Prostate gland (tissue), 2 donors: ENCODE results near the gene PTGER3. TPM values are rescaled to one million over a fixed set of nuclear protein-coding genes. Genes with fewer than 3 reads are reported as not detected.
"Not testable (repeated sequence)": the region's sequence is repeated elsewhere in the genome, so short reads cannot be mapped to it uniquely, and the experiment has no call there.

ENCODE experiments used
- DNase-seq: peaks from one replicate; pipeline ENCODE4 v3.0.0-alpha.2; 2019; ENCODE audit warnings: low spot score
- H3K27ac ChIP-seq, 2 donors: fragments of 200-600 bp; sonication (generic); 2 replicates each; pipeline ENCODE4 v1.5.1; 2017 to 2019
- H3K27me3 ChIP-seq: fragments of 200-600 bp; sonication (generic); replicated peaks from 2 replicates; pipeline ENCODE4 v1.5.1; 2019; ENCODE audit not compliant: insufficient read depth
- H3K36me3 ChIP-seq, 2 donors: fragments of 200-600 bp; sonication (generic); 1 replicate in 1 of 2; 2 replicates in 1 of 2; pipeline versions ENCODE4 v1.5.1 to v1.8.1; 2017 to 2019
- H3K4me1 ChIP-seq: fragments of 200-600 bp; sonication (generic); replicated peaks from 2 replicates; pipeline ENCODE4 v1.5.1; 2019
- H3K4me3 ChIP-seq, 2 donors: fragments of 200-600 bp; sonication (generic); 2 replicates each; pipeline ENCODE4 v1.5.1; 2017 to 2019
- H3K9me3 ChIP-seq: fragments of 200-600 bp; sonication (generic); 2 replicates; pipeline ENCODE4 v1.5.1; 2017
- CTCF ChIP-seq, 4 experiments: fragments of 200-600 bp in 2 of 4; fragments of 450-650 bp in 2 of 4; sonication (generic) in 2 of 4; IDR thresholded peaks; 1 replicate in 3 of 4; 2 replicates in 1 of 4; pipeline ENCODE4 v1.5.1; 2016 to 2019; ENCODE audit warnings: antibody characterized with exemption in 4 of 4, mild to moderate bottlenecking in 2 of 4, moderate library complexity in 2 of 4
- POLR2A ChIP-seq: fragments of 450-650 bp; IDR thresholded peaks from one replicate; pipeline ENCODE4 v1.6.1; 2016; ENCODE audit warnings: antibody characterized with exemption, mild to moderate bottlenecking
- POLR2AphosphoS5 ChIP-seq: sonication (generic); formaldehyde crosslinking; IDR thresholded peaks from one replicate; pipeline ENCODE4 v1.6.1; 2017; ENCODE audit warnings: antibody characterized with exemption
- WGBS: methylation state at CpG from one replicate; pipeline ENCODE4 v1.1.5; 2018; 5-methylcytosine and 5-hydroxymethylcytosine counted together
- intact Hi-C: fragments of 100-400 bp; cut with DNase I; formaldehyde crosslinking; loops from one replicate; pipeline ENCODE4 v1.14.2; 2022
- total RNA-seq, 2 donors: library from RNA; depleted of rRNA; stranded (reverse); fragments of >200 nt; gene quantifications; one replicate each; pipeline ENCODE4 v1.1.0, GENCODE V29; 2016

The PTGER3 gene
- total RNA-seq, 2 donors from 2014 or later, result 3.6 to 4.0 TPM

GRCh38 chr1:70948396-70949017 is 99.1 kb downstream of the PTGER3 start:
- Histone ChIP-seq H3K4me3 (no peak overlapping the region), H3K9me3 (no peaks in the 10 kb centered on the region), H3K4me1 (no peaks in the 10 kb centered on the region), H3K36me3 (no peaks in the 10 kb centered on the region), H3K27me3 (no peaks in the 10 kb centered on the region), H3K27ac (no peak overlapping the region)
- no peak for TF ChIP-seq POLR2AphosphoS5
- no peak for TF ChIP-seq CTCF (IDR thresholded peaks at IDR 0.05)
- TF ChIP-seq POLR2A, result no peak
- 88% methylated on average over 5 of the region's 5 CpGs for WGBS
- no peak for DNase-seq
- intact Hi-C loops, result no loop called here

GRCh38 chr1:70947835-70948234 is 99.8 kb downstream of the PTGER3 start:
- no peak for DNase-seq
- Histone ChIP-seq H3K9me3 (no peaks in the 10 kb centered on the region), H3K36me3 (no peaks in the 10 kb centered on the region), H3K4me3 (no peak overlapping the region), H3K27me3 (no peaks in the 10 kb centered on the region), H3K4me1 (no peaks in the 10 kb centered on the region), H3K27ac (no peak overlapping the region)
- TF ChIP-seq POLR2AphosphoS5, result no peak
- TF ChIP-seq POLR2A, result no peak
- no peak for TF ChIP-seq CTCF (IDR thresholded peaks at IDR 0.05)
- intact Hi-C loops, result no loop called here
- 70% methylated on average over 2 of the region's 2 CpGs for WGBS

DNA sequence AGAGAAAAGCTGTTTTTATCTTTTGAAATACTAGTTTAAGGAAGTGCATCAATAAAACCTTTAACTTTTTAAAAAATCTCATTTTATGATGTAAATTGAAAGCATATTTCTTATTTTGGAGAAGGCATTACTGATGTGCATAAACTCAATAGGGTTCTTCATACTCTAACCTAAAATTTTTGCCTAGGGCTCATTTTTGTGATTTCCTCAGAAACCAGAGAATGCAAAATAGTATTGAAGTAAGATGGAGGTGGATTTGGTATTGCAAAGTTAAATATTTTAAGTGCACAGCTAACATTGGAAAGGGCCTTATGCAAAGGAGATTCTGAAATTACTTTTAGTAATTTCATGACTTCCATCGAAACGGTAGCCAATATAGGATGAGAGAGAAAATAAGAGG is 101.9 kb downstream of the PTGER3 start:
- DNase-seq, result no peak
- intact Hi-C loops, result no loop called here
- Histone ChIP-seq H3K4me1 (no peaks in the 10 kb centered on the region), H3K4me3 (no peak overlapping the region), H3K9me3 (no peaks in the 10 kb centered on the region), H3K27ac (no peak overlapping the region), H3K27me3 (no peaks in the 10 kb centered on the region), H3K36me3 (no peaks in the 10 kb centered on the region)
- TF ChIP-seq CTCF (IDR thresholded peaks at IDR 0.05) (no peak), POLR2A (no peak), POLR2AphosphoS5 (no peak)
- 92% methylated on average over 2 of the region's 2 CpGs for WGBS

GRCh38 chr1:70945251-70945650 is 102.4 kb downstream of the PTGER3 start:
- no peaks in the 10 kb centered on the region for H3K4me1 ChIP-seq
- WGBS, result 68% methylated on average over 3 of the region's 3 CpGs
- no peaks in the 10 kb centered on the region for H3K9me3 ChIP-seq
- intact Hi-C loops, result no loop called here
- no peak overlapping the region for H3K4me3 ChIP-seq
- H3K36me3 ChIP-seq, result no peaks in the 10 kb centered on the region
- DNase-seq, result no peak
- H3K27me3 ChIP-seq, result no peaks in the 10 kb centered on the region
- H3K27ac ChIP-seq, result no peak overlapping the region
- TF ChIP-seq POLR2AphosphoS5 (no peak), CTCF (IDR thresholded peaks at IDR 0.05) (no peak), POLR2A (no peak)

- Histone ChIP-seq H3K27ac (no peak overlapping the region), H3K27me3 (no peaks in the 10 kb centered on the region), H3K4me3 (no peak overlapping the region), H3K9me3 (no peaks in the 10 kb centered on the region), H3K36me3 (no peaks in the 10 kb centered on the region), H3K4me1 (no peaks in the 10 kb centered on the region)
- intact Hi-C loops, result no loop called here
- 77% methylated on average over 2 of the region's 2 CpGs for WGBS
- DNase-seq, result no peak
- TF ChIP-seq POLR2A (no peak), CTCF (IDR thresholded peaks at IDR 0.05) (no peak), POLR2AphosphoS5 (no peak)
Observed at GRCh38 chr1:70941563-70941962, 106.1 kb downstream of the PTGER3 start.

DNA sequence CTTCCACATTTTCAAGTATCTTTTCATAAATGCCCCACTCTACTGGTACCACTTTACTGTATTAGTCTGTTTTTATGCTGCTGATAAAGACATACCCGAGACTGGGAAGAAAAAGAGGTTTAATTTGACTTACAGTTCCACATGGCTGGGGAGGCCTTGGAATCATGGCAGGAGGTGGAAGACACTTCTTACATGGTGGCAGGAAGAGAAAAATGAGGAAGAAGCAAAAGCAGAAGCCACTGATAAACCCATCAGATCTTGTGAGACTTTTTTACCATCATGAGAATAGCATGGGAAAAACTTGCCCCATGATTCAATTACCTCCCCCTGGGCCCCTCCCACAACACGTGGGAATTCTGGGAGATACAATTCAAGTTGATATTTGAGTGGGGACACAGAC is 107.2 kb downstream of the PTGER3 start:
- H3K4me3 ChIP-seq, H3K27ac ChIP-seq, DNase-seq, H3K9me3 ChIP-seq, intact Hi-C loops, H3K27me3 ChIP-seq, H3K36me3 ChIP-seq, H3K4me1 ChIP-seq: not testable (repeated sequence)
- WGBS, result 61% methylated on average over 2 of the region's 2 CpGs
